DMS53 (cell line): Measurements from ENCODE around the gene MCC.

Experiments used
- DNase-seq: peaks from one replicate; lab custom pipeline; 2025; lab: John Stamatoyannopoulos, UW

The MCC gene

DNA sequence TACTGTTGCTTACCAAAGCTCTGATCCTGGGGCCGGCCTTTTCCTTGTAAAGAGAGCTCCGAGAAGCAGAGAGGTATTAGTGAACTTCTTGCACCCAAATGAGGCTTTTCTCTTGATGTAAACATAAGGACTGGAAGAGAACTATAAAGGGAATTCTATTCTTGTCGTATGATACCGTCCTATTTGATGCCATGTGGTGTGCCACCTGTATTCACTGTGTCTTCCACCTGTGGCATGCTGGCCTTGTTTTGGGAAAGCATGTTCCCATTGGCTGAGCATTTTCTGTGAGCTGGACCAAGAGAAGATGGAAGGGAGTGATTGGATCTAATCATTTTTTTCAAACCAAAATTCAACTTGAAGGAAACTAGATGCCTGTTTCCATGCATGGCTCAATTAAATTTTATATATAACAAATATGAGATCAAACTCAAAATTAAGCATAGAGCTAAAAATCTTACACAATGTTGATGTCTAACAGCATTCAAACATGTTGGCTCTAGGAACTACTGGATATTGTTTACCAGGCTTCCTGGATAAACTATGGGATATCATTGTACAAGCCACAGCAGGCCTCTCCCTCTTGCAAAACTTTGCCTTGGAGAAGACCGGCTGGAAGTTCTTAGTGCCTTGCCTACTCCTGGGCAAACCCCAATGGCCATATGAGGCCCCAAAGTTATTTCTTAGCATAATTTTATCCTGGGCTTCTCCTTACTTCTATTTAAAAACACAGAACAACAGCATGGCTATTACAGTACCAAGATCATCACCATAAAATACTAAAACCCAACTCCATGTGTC lies 168.8 kb downstream of the MCC start:
- no peak for DNase-seq

DNA sequence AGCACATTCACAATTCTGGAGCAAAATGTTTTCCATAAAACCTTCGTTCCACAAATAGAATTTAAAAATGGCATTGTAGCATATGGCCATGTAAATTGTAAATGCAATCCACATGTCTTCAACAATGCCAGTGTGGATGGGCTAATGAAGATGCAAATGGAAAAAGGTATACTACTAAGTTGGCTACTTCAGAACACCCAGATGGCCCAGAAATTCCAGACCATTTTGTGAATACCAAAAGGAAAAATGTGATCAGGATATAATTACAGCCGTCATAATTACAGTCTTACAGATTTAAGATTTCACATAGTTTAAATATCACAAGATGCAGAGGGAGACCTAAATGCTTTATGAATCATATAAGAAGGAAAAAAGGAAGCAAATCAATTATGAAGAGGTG lies 170.6 kb downstream of the MCC start:
- DNase-seq, result no peak

- DNase-seq, result no peak
Measured at GRCh38 chr5:113311301-113311700, 177.0 kb downstream of the MCC start.

GRCh38 chr5:113302120-113302519 lies 186.1 kb downstream of the MCC start:
- DNase-seq, result no peak

- DNase-seq, result no peak
Measured at GRCh38 chr5:113299591-113299990, 188.7 kb downstream of the MCC start.

GRCh38 chr5:113296676-113297075 lies 191.6 kb downstream of the MCC start:
- no peak for DNase-seq

- peak; percentile 21 for DNase-seq
Measured at GRCh38 chr5:113295111-113295539, 193.1 kb downstream of the MCC start.

GRCh38 chr5:113294311-113295110 lies 193.7 kb downstream of the MCC start:
- peak; percentile 75 for DNase-seq

DNA sequence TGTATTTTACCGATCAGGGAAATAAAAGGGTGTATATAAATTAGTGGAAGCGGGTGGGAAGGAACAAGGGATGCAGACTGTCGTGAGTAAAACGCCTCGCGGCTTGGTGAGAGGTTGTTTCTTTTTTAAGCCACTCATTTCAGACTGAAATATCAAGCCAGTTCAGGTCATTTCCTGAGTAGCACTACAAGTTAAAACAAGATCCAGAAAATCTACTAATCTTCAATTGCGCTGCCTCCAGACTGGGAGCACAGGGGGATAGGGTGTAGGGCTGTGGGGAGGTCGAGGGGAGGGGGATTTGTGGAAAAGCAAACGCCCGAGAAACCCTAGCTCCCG lies 194.3 kb downstream of the MCC start:
- DNase-seq, result peak; percentile 59

DNA sequence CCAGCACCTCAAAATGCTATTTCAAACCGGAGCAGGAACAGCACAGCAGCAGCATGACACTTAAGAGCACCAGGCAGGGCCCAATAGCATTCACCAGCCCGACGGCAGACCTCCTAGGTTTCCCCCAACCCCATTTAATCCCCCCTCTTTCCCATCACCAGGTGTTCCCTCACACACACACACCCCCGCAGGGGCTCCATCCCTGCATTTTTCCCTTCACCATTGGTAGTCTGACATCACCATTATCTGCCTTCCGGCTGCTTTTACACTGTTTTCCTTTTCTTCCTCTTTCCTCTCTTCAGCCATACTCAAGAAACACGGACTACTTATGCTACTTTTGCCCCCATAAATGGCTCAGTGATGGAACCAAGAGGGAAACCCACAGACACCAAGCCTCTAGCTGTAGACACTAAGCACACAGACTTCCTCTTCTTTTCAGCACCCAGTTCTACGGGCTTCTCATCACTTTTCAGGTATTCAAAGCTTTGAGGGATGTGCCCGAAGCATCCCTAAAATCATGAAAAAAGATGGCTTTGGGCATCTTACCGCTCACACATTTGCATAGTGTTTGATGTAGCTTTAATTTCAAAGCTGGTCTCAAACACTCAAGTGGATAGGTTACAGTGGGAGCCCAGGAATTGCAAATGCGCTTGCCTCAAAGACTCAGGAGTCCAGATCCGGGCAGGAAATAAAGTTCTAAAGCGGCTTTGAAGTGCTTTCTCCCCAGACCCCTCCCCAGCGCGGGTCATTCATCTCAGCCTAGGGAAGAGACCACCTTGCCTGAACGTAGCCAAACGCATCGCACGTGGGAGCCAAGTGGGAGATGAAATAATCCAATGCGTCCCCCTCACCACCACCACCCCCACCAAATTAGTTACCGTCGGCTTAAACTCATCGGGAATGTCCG lies 194.9 kb downstream of the MCC start:
- DNase-seq, result no peak

DNA sequence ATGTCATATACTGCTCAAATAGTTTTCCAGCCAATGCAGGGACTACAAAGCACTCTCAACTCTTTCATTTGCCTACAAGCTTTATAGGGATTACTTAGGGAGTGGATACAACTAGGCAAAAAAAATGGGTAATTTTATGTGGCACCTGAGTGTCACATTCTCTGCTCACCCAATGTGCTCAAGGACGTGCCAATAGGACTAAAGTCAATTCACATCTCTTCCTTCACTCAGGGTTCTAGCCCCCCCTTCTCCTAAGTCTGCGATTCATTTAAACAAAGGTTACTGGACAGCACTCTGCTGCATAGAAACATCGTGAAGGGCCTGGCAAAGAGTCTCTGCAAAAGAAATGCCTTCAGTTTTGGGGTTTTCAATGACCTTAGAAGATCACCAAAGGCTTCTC lies 195.8 kb downstream of the MCC start:
- no peak for DNase-seq

DNA sequence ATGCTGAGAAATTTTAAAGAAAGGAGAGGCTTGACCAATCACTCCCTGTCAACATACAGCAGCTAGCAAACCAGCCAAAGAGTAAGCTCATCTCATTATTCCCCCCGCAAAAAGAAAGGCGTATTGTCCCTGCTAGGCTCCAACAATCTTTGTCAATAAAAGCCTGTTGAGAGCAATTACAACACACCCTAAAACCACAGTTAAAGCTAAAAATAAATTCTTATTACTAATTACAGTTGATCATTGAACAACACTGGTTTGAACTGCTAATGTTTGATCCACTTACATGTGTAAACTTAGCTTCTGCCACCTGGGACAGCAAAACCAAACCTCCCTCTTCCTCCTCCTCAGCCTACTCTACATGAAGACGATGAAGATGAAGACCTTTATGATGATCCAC lies 204.7 kb downstream of the MCC start:
- no peak for DNase-seq

GRCh38 chr5:113282472-113282871 lies 205.8 kb downstream of the MCC start:
- no peak for DNase-seq

DNA sequence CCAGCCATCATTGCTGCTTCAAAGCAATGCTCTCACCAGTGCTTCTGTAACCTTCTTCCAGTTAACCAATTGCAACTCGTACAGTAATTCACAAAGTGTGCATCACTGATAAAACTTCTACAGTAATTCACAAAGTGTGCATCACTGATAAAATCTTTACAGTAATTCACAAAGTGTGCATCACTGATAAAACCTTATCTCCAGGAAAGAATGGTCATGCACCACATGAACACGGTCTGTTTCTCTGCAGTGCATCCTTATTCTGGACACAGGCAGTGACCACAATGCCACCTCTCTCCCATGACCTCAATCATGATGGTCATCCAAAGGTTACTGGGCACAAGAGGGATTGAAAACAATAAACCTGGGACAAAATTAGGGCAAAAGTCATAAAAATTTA lies 207.1 kb downstream of the MCC start:
- no peak for DNase-seq

- DNase-seq, result no peak
Measured at GRCh38 chr5:113280541-113280940, 207.7 kb downstream of the MCC start.

- no peak for DNase-seq
Measured at GRCh38 chr5:113278976-113279375, 209.3 kb downstream of the MCC start.

DNA sequence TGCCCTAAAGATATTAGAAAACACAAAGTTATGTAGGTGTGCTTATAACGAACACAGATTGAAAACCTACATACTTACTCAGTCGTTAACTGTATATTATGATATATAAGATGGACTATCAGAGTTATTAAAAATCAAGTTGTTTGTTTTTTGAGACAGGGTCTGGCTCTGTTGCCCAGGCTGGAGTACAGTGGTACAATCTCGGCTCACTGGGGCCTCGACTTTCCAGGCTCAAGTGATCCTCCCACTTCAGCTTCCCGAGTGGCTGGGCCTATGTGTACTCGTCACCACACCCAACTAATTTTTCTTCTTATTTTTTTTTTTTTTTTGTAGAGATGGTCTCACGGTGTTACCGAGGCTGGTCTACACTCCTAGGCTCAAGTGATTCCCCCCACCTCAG lies 211.8 kb downstream of the MCC start:
- DNase-seq, result no peak

DNA sequence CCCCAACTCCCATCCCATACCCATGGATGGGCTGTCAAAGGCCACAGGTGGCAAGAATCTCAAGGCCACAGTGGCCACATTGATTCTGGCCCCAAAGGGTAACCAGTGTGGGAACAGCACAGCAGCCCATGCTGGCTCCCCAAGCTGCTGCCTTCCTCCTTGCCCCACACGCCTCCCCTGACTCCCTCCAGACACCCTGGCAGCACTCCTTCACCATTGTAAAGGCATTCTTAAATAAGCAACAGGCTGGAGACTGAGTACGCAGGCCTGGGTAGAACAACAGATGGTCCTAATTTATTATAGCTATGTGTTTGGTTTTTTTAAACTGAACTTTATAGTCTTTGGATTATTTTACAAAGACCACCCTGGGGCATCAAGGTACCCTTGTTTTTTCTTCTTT lies 212.3 kb downstream of the MCC start:
- no peak for DNase-seq

DNA sequence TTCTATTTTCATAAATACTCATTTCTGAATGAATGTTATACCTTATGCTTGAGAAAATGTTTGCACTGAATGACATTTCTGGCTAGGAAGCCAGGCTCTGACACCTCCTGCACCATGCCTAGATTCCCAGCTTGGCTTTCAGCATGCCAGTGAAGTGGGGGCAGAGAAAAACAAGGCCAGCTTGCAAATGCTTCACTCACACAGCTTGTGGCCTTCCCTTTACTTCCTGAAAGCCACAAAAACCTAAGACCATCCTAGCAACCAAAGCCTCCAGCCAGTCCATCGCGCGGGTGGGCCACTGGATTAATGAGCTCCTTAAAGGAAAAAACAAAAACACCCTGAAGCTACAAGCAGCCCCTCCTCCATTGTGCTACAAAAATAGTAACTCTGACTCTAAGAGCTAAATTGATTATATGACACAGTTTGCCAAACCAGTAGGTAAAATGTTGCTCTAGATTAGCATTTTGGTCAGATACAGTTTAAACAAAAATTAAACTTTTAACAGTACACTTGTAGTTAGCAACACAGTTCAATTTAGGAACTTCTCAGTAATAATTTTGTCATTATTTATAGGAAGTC lies 213.3 kb downstream of the MCC start:
- DNase-seq, result no peak

GRCh38 chr5:113273948-113274347 lies 214.3 kb downstream of the MCC start:
- no peak for DNase-seq

DNA sequence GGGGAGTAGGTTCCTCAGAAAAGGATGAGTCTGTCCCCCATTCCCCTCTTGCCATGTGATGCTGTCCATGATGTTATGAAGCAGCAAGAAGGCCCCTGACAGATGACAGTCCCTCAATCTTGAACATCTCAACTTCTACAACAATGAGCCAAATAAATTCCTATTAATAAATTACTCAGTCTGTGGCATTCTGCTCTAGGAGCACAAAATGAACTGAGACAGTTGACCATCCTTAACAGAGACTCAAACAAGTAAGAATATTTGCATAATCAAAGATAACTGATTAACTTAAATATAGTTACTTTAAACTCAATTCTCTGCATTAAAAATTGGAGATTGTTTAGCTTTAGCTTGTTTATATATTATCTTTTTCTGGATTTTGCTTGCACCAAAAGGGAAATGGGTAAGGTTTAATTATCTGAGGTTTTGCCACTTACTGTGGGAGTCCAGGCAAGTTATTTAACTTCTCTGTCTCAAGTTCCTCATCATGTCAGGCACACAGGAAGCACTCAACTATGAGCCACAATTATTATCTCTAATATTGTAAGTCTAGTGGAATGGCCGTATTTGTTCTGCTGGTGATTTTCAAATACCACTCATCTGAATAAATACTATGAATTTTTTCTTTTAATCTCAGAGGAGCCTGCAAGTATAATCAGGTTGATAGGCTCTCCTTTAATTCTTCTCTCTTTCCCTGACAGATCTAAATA lies 216.4 kb downstream of the MCC start:
- no peak for DNase-seq
